PC-3 (cell line): ENCODE results near the gene KISS1. TPM values are rescaled to one million over a fixed set of nuclear protein-coding genes. Genes with fewer than 3 reads are reported as not detected.

ENCODE experiments used
- ATAC-seq: fragments of 200-7000 bp; cut with Tn5 transposase; 2 replicates; pipeline ENCODE4 v1.9.1; 2020; ENCODE audit warnings: mild to moderate bottlenecking, moderate library complexity
- BruUV-seq: library from RNA; stranded (reverse); fragments of 400-500 nt; replicated peaks from 2 replicates; lab custom pipeline; 2021; lab: Mats Ljungman, UMichigan
- CTCF ChIA-PET: fragments of 300-600 bp; sonication (Branson Sonifier 250); formaldehyde crosslinking; loops from one replicate; lab custom pipeline; 2022; ENCODE audit warnings: antibody characterized with exemption; lab: Charles Lee
- POLR2A ChIA-PET: fragments of 300-600 bp; sonication (Branson Sonifier 250); formaldehyde crosslinking; loops from one replicate; lab custom pipeline; 2022; ENCODE audit warnings: antibody characterized with exemption; ENCODE audit not compliant: unreplicated experiment; lab: Charles Lee
- DNase-seq: peaks from one replicate; pipeline ENCODE4 v3.0.0-alpha.2; 2015
- H2AFZ ChIP-seq: fragments of 300-600 bp; sonication (generic); 2 replicates; pipeline ENCODE4 v1.6.0; 2016; ENCODE audit warnings: antibody characterized with exemption, low read length
- H3F3A ChIP-seq: fragments of 300-600 bp; sonication (generic); one replicate; pipeline ENCODE4 v1.6.0; 2017; ENCODE audit warnings: antibody characterized with exemption, low read length, control low read depth, mild to moderate bottlenecking; ENCODE audit not compliant: unreplicated experiment
- H3K27ac ChIP-seq: fragments of 300-600 bp; sonication (generic); 2 replicates; pipeline ENCODE4 v1.5.1; 2016; ENCODE audit warnings: mild to moderate bottlenecking, low read length
- H3K27me3 ChIP-seq: fragments of 300-600 bp; sonication (generic); 2 replicates; pipeline ENCODE4 v1.6.1; 2016; ENCODE audit warnings: low read length, mixed read lengths
- H3K36me3 ChIP-seq: fragments of 300-600 bp; sonication (generic); 2 replicates; pipeline ENCODE4 v1.6.1; 2016; ENCODE audit warnings: low read depth, mixed run types, low read length, mixed read lengths
- H3K4me1 ChIP-seq: fragments of 300-600 bp; sonication (generic); 2 replicates; pipeline ENCODE4 v1.5.1; 2016; ENCODE audit warnings: low read length; ENCODE audit not compliant: insufficient read depth
- H3K4me2 ChIP-seq: fragments of 300-600 bp; sonication (generic); 2 replicates; pipeline ENCODE4 v1.6.0; 2016; ENCODE audit warnings: low read length
- H3K4me3 ChIP-seq: fragments of 300-600 bp; sonication (generic); 2 replicates; pipeline ENCODE4 v1.5.1; 2016; ENCODE audit warnings: mild to moderate bottlenecking, low read length, mixed read lengths
- H3K79me2 ChIP-seq: fragments of 300-600 bp; sonication (generic); 2 replicates; pipeline ENCODE4 v1.6.1; 2017; ENCODE audit warnings: low read length, mixed read lengths
- H3K9ac ChIP-seq: fragments of 300-600 bp; sonication (generic); 2 replicates; pipeline ENCODE4 v1.6.0; 2016; ENCODE audit warnings: mild to moderate bottlenecking, low read length
- H3K9me2 ChIP-seq: fragments of 300-600 bp; sonication (generic); replicated peaks from 2 replicates; pipeline ENCODE4 v1.6.1; 2016; ENCODE audit warnings: mixed run types, low read length, mixed read lengths
- H3K9me3 ChIP-seq: fragments of 300-600 bp; sonication (generic); 2 replicates; pipeline ENCODE4 v1.6.1; 2016; ENCODE audit warnings: low read length, mixed read lengths
- H4K20me1 ChIP-seq: fragments of 300-600 bp; sonication (generic); 2 replicates; pipeline ENCODE4 v1.6.1; 2016; ENCODE audit warnings: low read length, mixed read lengths
- EZH2 ChIP-seq: fragments of 300-600 bp; sonication (generic); IDR thresholded peaks from one replicate; pipeline ENCODE4 v1.6.1; 2017; ENCODE audit warnings: antibody characterized with exemption, mild to moderate bottlenecking, low read length; ENCODE audit not compliant: unreplicated experiment
- EZH2phosphoT487 ChIP-seq: fragments of 300-600 bp; sonication (generic); IDR thresholded peaks from 2 replicates; pipeline ENCODE4 v1.6.1; 2018; ENCODE audit warnings: mild to moderate bottlenecking, antibody characterized with exemption, low read length, borderline replicate concordance
- intact Hi-C: fragments of 100-400 bp; cut with micrococcal nuclease; formaldehyde crosslinking; loops from 2 replicates; pipeline ENCODE4 v1.9.0; 2023
- total RNA-seq: library from RNA; depleted of rRNA; stranded (reverse); fragments of >200 nt; gene quantifications from 2 replicates; pipeline ENCODE4 v1.2.3, GENCODE V29; 2014
- TF ChIP-seq, protein P1 (sequence below): fragments of 300-600 bp; sonication (generic); conservative IDR thresholded peaks from 2 replicates; pipeline ENCODE4 v1.5.1; 2017; ENCODE audit warnings: antibody characterized with exemption, low read depth, mild to moderate bottlenecking, low read length

Gene KISS1
- total RNA-seq, 1 experiment from 2014 or later: 12.3 TPM

- no peaks in the 10 kb centered on the region for H3K36me3 ChIP-seq
- no peak overlapping the region for H3K4me3 ChIP-seq
- H3K4me1 ChIP-seq: peaks cover 35% of the 10 kb centered on the region
- H3K9ac ChIP-seq: peak overlapping the region; percentile 37
- H3K9me3 ChIP-seq: no peaks in the 10 kb centered on the region
- CTCF ChIA-PET: interaction anchor here (0.5 to 2.4 kb wide), 13 partner anchors 8 to 341 kb away, joined by 3 to 70 read pairs (median 5); partner anchors contain the start of genes GOLT1A and REN
- H3F3A ChIP-seq: no peaks in the 10 kb centered on the region
- H2AFZ ChIP-seq: peak overlapping the region; percentile 55; the same call in 1 of the 2 replicates
- DNase-seq: peak; percentile 98
- H3K27me3 ChIP-seq: no peaks in the 10 kb centered on the region
- H3K4me2 ChIP-seq: peak overlapping the region; percentile 63
- no peaks in the 10 kb centered on the region for H3K79me2 ChIP-seq
- peak overlapping the region; percentile 73 for H3K27ac ChIP-seq
- intact Hi-C loops: loop anchor here (1.0 to 2.0 kb wide), 4 partner anchors 28 to 338 kb away; partner anchors contain the start of gene SNRPE
- TF ChIP-seq EZH2 (no peak), EZH2phosphoT487 (no peak)
- TF ChIP-seq, protein P1, sequence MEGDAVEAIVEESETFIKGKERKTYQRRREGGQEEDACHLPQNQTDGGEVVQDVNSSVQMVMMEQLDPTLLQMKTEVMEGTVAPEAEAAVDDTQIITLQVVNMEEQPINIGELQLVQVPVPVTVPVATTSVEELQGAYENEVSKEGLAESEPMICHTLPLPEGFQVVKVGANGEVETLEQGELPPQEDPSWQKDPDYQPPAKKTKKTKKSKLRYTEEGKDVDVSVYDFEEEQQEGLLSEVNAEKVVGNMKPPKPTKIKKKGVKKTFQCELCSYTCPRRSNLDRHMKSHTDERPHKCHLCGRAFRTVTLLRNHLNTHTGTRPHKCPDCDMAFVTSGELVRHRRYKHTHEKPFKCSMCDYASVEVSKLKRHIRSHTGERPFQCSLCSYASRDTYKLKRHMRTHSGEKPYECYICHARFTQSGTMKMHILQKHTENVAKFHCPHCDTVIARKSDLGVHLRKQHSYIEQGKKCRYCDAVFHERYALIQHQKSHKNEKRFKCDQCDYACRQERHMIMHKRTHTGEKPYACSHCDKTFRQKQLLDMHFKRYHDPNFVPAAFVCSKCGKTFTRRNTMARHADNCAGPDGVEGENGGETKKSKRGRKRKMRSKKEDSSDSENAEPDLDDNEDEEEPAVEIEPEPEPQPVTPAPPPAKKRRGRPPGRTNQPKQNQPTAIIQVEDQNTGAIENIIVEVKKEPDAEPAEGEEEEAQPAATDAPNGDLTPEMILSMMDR: peak; percentile 74
- BruUV-seq: TSS peak; percentile 81
- POLR2A ChIA-PET: interaction anchor here (0.6 to 1.3 kb wide), 4 partner anchors 18 to 317 kb away, joined by 3 to 12 read pairs (median 6); partner anchors contain the start of gene MDM4
- ATAC-seq: peak; percentile 95
- H3K9me2 ChIP-seq: no peaks in the 10 kb centered on the region
- H4K20me1 ChIP-seq: no peaks in the 10 kb centered on the region
Measured at GRCh38 chr1:204198348-204199340, 2.4 kb upstream of the KISS1 start.

DNA sequence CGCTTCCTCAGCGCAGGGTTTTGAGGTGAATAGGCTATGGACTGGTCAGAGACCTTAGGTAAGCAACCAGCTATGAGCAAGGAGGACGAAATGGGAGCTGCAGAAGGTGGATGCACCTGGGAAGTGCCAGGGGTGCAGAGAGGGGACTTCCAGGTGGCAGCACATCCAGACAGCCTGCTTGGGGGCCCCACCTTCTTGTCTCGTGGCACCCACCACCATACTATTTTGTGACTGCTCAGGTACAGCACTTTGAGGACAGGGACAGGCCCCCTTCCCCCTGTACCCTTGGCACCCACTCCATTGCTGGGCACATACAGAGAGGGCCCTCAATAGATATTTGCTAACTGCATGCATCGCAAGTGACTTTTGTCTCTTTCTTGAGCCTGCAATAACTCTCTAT, 777 bp upstream of the KISS1 start:
- Histone ChIP-seq H3K4me1 (peaks cover 30% of the 10 kb centered on the region), H3K9me3 (no peaks in the 10 kb centered on the region), H3F3A (no peaks in the 10 kb centered on the region), H3K4me3 (no peak overlapping the region), H4K20me1 (no peaks in the 10 kb centered on the region), H3K4me2 (no peak overlapping the region), H3K27me3 (no peaks in the 10 kb centered on the region), H3K9ac (no peak overlapping the region), H3K36me3 (no peaks in the 10 kb centered on the region), H3K79me2 (no peaks in the 10 kb centered on the region), H2AFZ (no peak overlapping the region), H3K27ac (no peak overlapping the region), H3K9me2 (no peaks in the 10 kb centered on the region)
- ChIA-PET CTCF (no interaction called here), POLR2A (no interaction called here)
- ATAC-seq (no peak), DNase-seq (no peak)
- no TSS peak for BruUV-seq
- TF ChIP-seq EZH2phosphoT487: no peak
- TF ChIP-seq EZH2: no peak
- TF ChIP-seq, protein P1: no peak
- intact Hi-C loops: no loop called here
